Neural progenitor cell (in vitro differentiated cells): ENCODE measurements around the gene JAK1. TPM values are rescaled to one million over a fixed set of nuclear protein-coding genes. Genes with fewer than 3 reads are reported as not detected.

Experiments used
- DNase-seq: peaks from one replicate; pipeline ENCODE4 v3.0.0-alpha.2; 2016; ENCODE audit warnings: low spot score
- H2AFZ ChIP-seq: fragments of 200-600 bp; sonication (generic); replicated peaks from 2 replicates; pipeline ENCODE4 v1.6.1; 2016; ENCODE audit warnings: antibody characterized with exemption
- H3F3A ChIP-seq: fragments of 200-600 bp; sonication (generic); 2 replicates; pipeline ENCODE4 v1.6.1; 2016; ENCODE audit warnings: antibody characterized with exemption, low read depth
- H3K27ac ChIP-seq: fragments of 200-600 bp; sonication (generic); 2 replicates; pipeline ENCODE4 v1.5.1; 2016; ENCODE audit warnings: mild to moderate bottlenecking
- H3K27me3 ChIP-seq: fragments of 200-600 bp; sonication (generic); 2 replicates; pipeline ENCODE4 v1.6.1; 2016; ENCODE audit warnings: mild to moderate bottlenecking, moderate library complexity
- H3K36me3 ChIP-seq: fragments of 200-600 bp; sonication (generic); 2 replicates; pipeline ENCODE4 v1.5.1; 2016
- H3K4me1 ChIP-seq: fragments of 200-600 bp; sonication (generic); 2 replicates; pipeline ENCODE4 v1.6.1; 2016; ENCODE audit warnings: mixed run types
- H3K4me2 ChIP-seq: fragments of 200-600 bp; sonication (generic); 2 replicates; pipeline ENCODE4 v1.6.1; 2016
- H3K4me3 ChIP-seq: fragments of 200-600 bp; sonication (generic); 2 replicates; pipeline ENCODE4 v1.5.1; 2016
- H3K79me2 ChIP-seq: fragments of 200-600 bp; sonication (generic); 2 replicates; pipeline ENCODE4 v1.6.1; 2016; ENCODE audit warnings: low read depth
- H3K9ac ChIP-seq: fragments of 200-600 bp; sonication (generic); 2 replicates; pipeline ENCODE4 v1.6.1; 2016
- H3K9me3 ChIP-seq: fragments of 200-600 bp; sonication (generic); 2 replicates; pipeline ENCODE4 v1.5.1; 2016; ENCODE audit warnings: low read depth
- H4K20me1 ChIP-seq: fragments of 200-600 bp; sonication (generic); 2 replicates; pipeline ENCODE4 v1.6.1; 2016; ENCODE audit warnings: low read depth
- H3K27ac Mint-ChIP-seq: 3 replicates; pipeline ENCODE4 v1.8.0; 2021; ENCODE audit warnings: mixed read lengths
- H3K27me3 Mint-ChIP-seq: 2 replicates; pipeline ENCODE4 v1.8.0; 2022; ENCODE audit warnings: low read depth, mild to moderate bottlenecking, inconsistent platforms, moderate library complexity, mixed read lengths; ENCODE audit not compliant: insufficient read depth
- H3K36me3 Mint-ChIP-seq: 3 replicates; pipeline ENCODE4 v1.8.0; 2021; ENCODE audit warnings: mixed read lengths
- H3K4me1 Mint-ChIP-seq: 3 replicates; pipeline ENCODE4 v1.8.0; 2021; ENCODE audit warnings: mixed read lengths
- H3K4me3 Mint-ChIP-seq: 3 replicates; pipeline ENCODE4 v1.8.0; 2021; ENCODE audit warnings: mild to moderate bottlenecking, moderate library complexity, mixed read lengths
- H3K9me3 Mint-ChIP-seq: 3 replicates; pipeline ENCODE4 v1.8.0; 2020; ENCODE audit warnings: mixed read lengths
- EZH2 ChIP-seq: fragments of 200-600 bp; sonication (generic); IDR thresholded peaks from 2 replicates; pipeline ENCODE4 v1.6.1; 2017; ENCODE audit warnings: antibody characterized with exemption, mild to moderate bottlenecking, moderate library complexity
- EZH2phosphoT487 ChIP-seq: fragments of 200-600 bp; sonication (generic); IDR thresholded peaks from 2 replicates; pipeline ENCODE4 v1.6.1; 2017; ENCODE audit warnings: antibody characterized with exemption
- total RNA-seq: library from RNA; depleted of rRNA; stranded (reverse); fragments of >200 nt; gene quantifications from 2 replicates; pipeline ENCODE4 v1.2.3, GENCODE V29; 2015; ENCODE audit warnings: low replicate concordance
- TF ChIP-seq, protein P1 (sequence below): fragments of 200-600 bp; sonication (generic); IDR thresholded peaks from 2 replicates; pipeline ENCODE4 v1.5.1; 2017; ENCODE audit warnings: antibody characterized with exemption, mild to moderate bottlenecking

JAK1 gene
- total RNA-seq, 1 donor from 2014 or later: 6.5 TPM

- peaks cover 10% of the 10 kb centered on the region for H3K4me1 Mint-ChIP-seq
- Histone ChIP-seq H3K36me3 (no peaks in the 10 kb centered on the region), H3F3A (no peaks in the 10 kb centered on the region), H3K4me3 (no peak overlapping the region), H4K20me1 (no peaks in the 10 kb centered on the region), H3K4me1 (no peaks in the 10 kb centered on the region), H3K9me3 (no peaks in the 10 kb centered on the region), H3K4me2 (no peak overlapping the region), H3K27ac (no peak overlapping the region), H3K9ac (no peak overlapping the region), H3K79me2 (no peaks in the 10 kb centered on the region), H2AFZ (no peak overlapping the region), H3K27me3 (no peaks in the 10 kb centered on the region)
- no peaks in the 10 kb centered on the region for H3K36me3 Mint-ChIP-seq
- no peak overlapping the region for H3K27ac Mint-ChIP-seq
- no peaks in the 10 kb centered on the region for H3K9me3 Mint-ChIP-seq
- H3K4me3 Mint-ChIP-seq: no peak overlapping the region
- TF ChIP-seq EZH2phosphoT487 (no peak), EZH2 (no peak)
- TF ChIP-seq, protein P1, sequence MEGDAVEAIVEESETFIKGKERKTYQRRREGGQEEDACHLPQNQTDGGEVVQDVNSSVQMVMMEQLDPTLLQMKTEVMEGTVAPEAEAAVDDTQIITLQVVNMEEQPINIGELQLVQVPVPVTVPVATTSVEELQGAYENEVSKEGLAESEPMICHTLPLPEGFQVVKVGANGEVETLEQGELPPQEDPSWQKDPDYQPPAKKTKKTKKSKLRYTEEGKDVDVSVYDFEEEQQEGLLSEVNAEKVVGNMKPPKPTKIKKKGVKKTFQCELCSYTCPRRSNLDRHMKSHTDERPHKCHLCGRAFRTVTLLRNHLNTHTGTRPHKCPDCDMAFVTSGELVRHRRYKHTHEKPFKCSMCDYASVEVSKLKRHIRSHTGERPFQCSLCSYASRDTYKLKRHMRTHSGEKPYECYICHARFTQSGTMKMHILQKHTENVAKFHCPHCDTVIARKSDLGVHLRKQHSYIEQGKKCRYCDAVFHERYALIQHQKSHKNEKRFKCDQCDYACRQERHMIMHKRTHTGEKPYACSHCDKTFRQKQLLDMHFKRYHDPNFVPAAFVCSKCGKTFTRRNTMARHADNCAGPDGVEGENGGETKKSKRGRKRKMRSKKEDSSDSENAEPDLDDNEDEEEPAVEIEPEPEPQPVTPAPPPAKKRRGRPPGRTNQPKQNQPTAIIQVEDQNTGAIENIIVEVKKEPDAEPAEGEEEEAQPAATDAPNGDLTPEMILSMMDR: no peak
- no peak for DNase-seq
- peaks cover 3% of the 10 kb centered on the region for H3K27me3 Mint-ChIP-seq
These were observed 16.0 kb downstream of the JAK1 start for GRCh38 chr1:64950284-64950809.

DNA sequence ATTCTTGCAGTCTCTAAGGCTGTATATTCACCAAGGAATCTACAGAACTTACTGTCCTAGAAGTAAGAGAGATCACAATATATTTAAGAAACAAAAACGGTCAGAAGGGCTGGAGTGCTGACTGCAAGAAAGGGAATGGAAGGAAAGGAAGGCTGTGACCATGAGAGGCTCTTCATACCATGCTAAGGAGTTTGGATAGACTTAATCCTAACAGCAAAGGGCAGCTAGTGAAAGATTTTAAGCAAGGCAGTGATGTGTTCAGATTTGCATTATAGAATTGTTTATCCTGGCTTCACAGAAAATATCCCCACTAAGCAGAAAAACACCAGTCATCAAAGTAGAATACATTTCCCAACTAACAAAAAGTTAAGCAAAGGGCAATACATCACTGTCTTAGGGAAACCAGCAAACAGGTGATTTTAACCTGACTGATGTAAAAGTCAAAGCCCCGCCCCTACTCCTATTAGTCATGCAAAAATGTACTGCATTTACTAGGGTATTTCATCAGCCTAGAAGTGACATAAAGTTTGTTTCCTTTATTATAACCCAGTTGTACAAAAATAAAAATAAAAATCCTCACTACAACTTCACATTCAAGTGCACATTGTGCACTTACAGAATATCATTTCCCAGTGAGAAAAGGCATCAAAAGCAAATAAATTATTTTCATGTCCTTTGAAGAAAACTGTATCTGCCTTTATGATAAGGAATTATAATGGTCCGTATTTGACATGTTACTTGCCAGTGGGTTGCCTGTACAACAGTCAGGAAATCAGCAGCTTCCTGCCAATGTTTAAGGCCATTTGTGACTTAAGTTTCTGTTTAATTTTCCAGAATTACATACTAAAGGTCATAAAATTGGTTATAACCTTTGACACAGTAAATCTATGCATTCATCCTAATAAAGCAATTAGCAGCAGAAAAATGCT lies 17.2 kb downstream of the JAK1 start:
- H3F3A ChIP-seq: no peaks in the 10 kb centered on the region
- no peaks in the 10 kb centered on the region for H3K79me2 ChIP-seq
- H3K4me2 ChIP-seq: no peak overlapping the region
- no peak overlapping the region for H3K27ac ChIP-seq
- Mint-ChIP-seq H3K27ac (no peak overlapping the region), H3K4me3 (no peak overlapping the region), H3K36me3 (no peaks in the 10 kb centered on the region), H3K4me1 (peaks cover 10% of the 10 kb centered on the region), H3K9me3 (no peaks in the 10 kb centered on the region), H3K27me3 (peaks cover 1% of the 10 kb centered on the region)
- no peak overlapping the region for H3K9ac ChIP-seq
- H3K4me3 ChIP-seq: no peak overlapping the region
- DNase-seq: no peak
- no peaks in the 10 kb centered on the region for H3K36me3 ChIP-seq
- H3K4me1 ChIP-seq: no peaks in the 10 kb centered on the region
- TF ChIP-seq EZH2 (no peak), EZH2phosphoT487 (no peak)
- TF ChIP-seq, protein P1: no peak
- no peaks in the 10 kb centered on the region for H4K20me1 ChIP-seq
- no peaks in the 10 kb centered on the region for H3K27me3 ChIP-seq
- H2AFZ ChIP-seq: no peak overlapping the region
- no peaks in the 10 kb centered on the region for H3K9me3 ChIP-seq

GRCh38 chr1:64948216-64948615 lies 18.1 kb downstream of the JAK1 start:
- no peaks in the 10 kb centered on the region for H4K20me1 ChIP-seq
- no peaks in the 10 kb centered on the region for H3K9me3 Mint-ChIP-seq

More at GRCh38 chr1:64948216-64948615, 18.1 kb downstream of the JAK1 start:
- H3K4me3 Mint-ChIP-seq: no peak overlapping the region
- H3K4me1 Mint-ChIP-seq: peaks cover 10% of the 10 kb centered on the region
- Histone ChIP-seq H2AFZ (no peak overlapping the region), H3K9ac (no peak overlapping the region), H3F3A (no peaks in the 10 kb centered on the region), H3K36me3 (no peaks in the 10 kb centered on the region), H3K79me2 (no peaks in the 10 kb centered on the region), H3K9me3 (no peaks in the 10 kb centered on the region), H3K4me2 (no peak overlapping the region), H3K27ac (no peak overlapping the region), H3K27me3 (no peaks in the 10 kb centered on the region), H3K4me3 (no peak overlapping the region), H3K4me1 (no peaks in the 10 kb centered on the region)
- no peaks in the 10 kb centered on the region for H3K36me3 Mint-ChIP-seq
- no peak for DNase-seq
- no peak overlapping the region for H3K27ac Mint-ChIP-seq
- no peaks in the 10 kb centered on the region for H3K27me3 Mint-ChIP-seq
- TF ChIP-seq, protein P1: no peak
- TF ChIP-seq EZH2: no peak
- no peak for TF ChIP-seq EZH2phosphoT487
